ENCODE data around the gene UBE2QL1. TPM values are rescaled to one million over a fixed set of nuclear protein-coding genes. Genes with fewer than 3 reads are reported as not detected.

UBE2QL1 gene
- total RNA-seq, 2 donors from 2014 or later: 2.5 to 8.6 TPM

DNA sequence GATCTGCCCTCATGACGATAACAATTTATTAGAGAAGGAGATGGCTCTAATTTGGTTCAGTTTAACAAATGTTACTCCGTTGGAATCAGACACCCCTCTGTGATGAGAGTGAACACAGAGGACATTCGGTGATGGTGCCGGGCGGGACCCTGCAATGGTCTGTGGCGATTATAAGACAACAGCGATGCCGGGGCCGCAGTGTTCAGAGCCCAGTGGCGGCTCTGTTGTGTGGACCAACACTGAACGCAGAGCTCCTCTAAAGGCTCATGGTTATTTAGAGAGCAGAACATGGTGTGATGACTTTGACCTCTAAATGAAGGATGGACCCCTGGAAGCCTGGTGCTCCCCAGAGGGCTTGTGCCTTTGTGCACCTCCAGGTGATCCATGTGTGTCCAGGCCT is 21.2 kb downstream of the UBE2QL1 start:
- no peaks in the 10 kb centered on the region for H3K27me3 ChIP-seq (replicated peaks; ENCODE audit: insufficient read depth)
- no peak for DNase-seq (ENCODE audit: low spot score)
- H3K9me3 ChIP-seq: no peaks in the 10 kb centered on the region
- H3K4me3 ChIP-seq: no peak overlapping the region
- H3K36me3 ChIP-seq: no peaks in the 10 kb centered on the region
- intact Hi-C loops (cut with DNase I): no loop called here
- H3K27ac ChIP-seq: no peak overlapping the region
- WGBS: 92% methylated on average over 11 of the region's 11 CpGs
- TF ChIP-seq POLR2A (IDR thresholded peaks at IDR 0.05) (no peak), POLR2AphosphoS5 (IDR thresholded peaks at IDR 0.05) (no peak), CTCF (IDR thresholded peaks at IDR 0.05) (no peak)
- no peaks in the 10 kb centered on the region for H3K4me1 ChIP-seq (replicated peaks)

DNA sequence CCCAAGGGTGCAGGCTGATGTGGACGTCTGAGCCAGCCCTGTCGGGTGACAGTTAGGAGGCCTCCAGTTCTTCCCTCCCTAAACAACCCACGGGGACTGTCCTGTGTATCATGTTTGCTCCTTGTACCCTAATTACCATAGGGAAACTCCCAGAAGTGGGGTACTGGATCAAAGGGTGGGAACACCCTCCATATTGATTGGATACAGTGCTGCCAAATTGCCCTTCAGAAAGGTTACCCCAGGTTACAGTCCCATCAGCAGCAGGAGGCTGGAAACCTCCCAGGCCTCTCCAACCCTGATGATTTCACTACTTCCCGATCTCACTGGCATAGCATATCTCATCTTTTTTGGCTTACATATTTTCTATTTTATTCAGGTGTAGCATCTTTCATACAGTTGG is 22.0 kb downstream of the UBE2QL1 start:
- WGBS: 96% methylated on average over 4 of the region's 4 CpGs
- Histone ChIP-seq H3K4me1 (replicated peaks) (no peaks in the 10 kb centered on the region), H3K4me3 (no peak overlapping the region), H3K9me3 (no peaks in the 10 kb centered on the region), H3K27me3 (replicated peaks; ENCODE audit: insufficient read depth) (no peaks in the 10 kb centered on the region), H3K36me3 (no peaks in the 10 kb centered on the region), H3K27ac (no peak overlapping the region)
- no peak for DNase-seq (ENCODE audit: low spot score)
- TF ChIP-seq CTCF (IDR thresholded peaks at IDR 0.05) (no peak), POLR2AphosphoS5 (IDR thresholded peaks at IDR 0.05) (no peak), POLR2A (IDR thresholded peaks at IDR 0.05) (no peak)
- intact Hi-C loops (cut with DNase I): no loop called here

DNA sequence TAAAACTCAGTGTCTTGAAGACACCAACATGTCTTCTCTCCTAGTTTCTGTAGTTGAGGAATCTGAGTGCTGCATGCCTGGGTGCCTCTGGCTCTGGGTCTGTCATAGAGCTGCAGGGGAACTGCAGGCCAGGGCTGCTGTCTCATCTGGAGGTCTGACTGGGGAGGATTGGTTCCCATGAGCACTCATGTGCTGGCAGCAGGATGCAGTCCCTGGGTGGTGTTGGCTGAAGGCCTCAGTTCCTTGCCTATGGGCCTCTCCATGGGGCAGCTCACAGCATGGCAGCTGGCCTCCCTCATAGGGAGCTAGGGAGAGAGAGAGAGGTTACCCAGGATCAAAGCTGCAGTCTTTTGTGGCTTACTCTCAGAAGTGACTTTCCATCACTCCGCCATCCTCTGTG is 22.6 kb downstream of the UBE2QL1 start:
- Histone ChIP-seq H3K9me3 (no peaks in the 10 kb centered on the region), H3K4me3 (no peak overlapping the region), H3K36me3 (no peaks in the 10 kb centered on the region), H3K27ac (no peak overlapping the region), H3K4me1 (replicated peaks) (no peaks in the 10 kb centered on the region), H3K27me3 (replicated peaks; ENCODE audit: insufficient read depth) (no peaks in the 10 kb centered on the region)
- intact Hi-C loops (cut with DNase I): no loop called here
- no peak for DNase-seq (ENCODE audit: low spot score)
- TF ChIP-seq CTCF (IDR thresholded peaks at IDR 0.05): no peak
- TF ChIP-seq POLR2A (IDR thresholded peaks at IDR 0.05): no peak
- WGBS: 100% methylated on average over 1 of the region's 1 CpG

DNA sequence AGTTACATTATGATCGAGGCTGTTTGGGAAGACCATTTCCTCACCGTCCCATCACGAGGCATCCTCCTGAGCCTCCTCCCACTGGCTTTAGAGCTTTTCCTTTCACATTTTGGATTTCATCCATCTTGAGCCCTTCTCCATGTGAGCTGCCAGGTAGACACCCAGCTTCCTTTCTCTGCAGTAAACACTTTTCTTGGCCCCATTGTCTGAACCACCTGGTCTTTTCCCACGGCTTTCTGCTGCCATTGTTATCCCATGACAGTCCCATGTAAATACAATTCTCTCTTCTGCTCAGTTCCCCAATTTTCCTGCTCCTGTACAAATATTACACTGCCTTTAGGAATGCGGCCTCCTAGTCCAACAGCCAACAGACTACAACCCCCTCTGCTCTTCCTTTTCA is 24.1 kb downstream of the UBE2QL1 start:
- no peak overlapping the region for H3K27ac ChIP-seq
- TF ChIP-seq CTCF (IDR thresholded peaks at IDR 0.05): no peak
- TF ChIP-seq POLR2AphosphoS5 (IDR thresholded peaks at IDR 0.05): no peak
- no peak for TF ChIP-seq POLR2A (IDR thresholded peaks at IDR 0.05)
- H3K9me3 ChIP-seq: no peaks in the 10 kb centered on the region
- no peak for DNase-seq (ENCODE audit: low spot score)
- intact Hi-C loops (cut with DNase I): no loop called here
- H3K4me1 ChIP-seq (replicated peaks): no peaks in the 10 kb centered on the region
- 47% methylated on average over 5 of the region's 5 CpGs for whole genome bisulfite sequencing
- no peak overlapping the region for H3K4me3 ChIP-seq
- no peaks in the 10 kb centered on the region for H3K36me3 ChIP-seq
- H3K27me3 ChIP-seq (replicated peaks; ENCODE audit: insufficient read depth): no peaks in the 10 kb centered on the region

DNA sequence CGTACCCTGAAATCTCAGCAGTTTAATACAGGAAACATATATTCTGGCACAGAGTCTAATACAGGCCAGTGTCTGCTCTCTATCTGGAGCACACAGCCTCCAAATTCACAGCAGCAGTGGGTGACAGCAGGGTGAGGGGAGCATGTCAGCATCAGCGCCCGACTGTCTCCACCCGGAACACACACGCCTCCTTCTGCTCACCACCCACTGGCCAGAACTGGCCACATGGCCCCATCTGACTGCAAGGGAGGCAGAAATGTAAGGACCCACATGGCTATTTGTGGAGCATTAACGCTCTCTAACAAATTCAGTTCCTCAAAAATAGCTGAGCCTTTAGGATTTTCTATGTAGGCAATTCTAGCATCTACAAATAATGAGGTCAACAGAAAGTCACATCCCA is 24.6 kb downstream of the UBE2QL1 start:
- Histone ChIP-seq H3K36me3 (no peaks in the 10 kb centered on the region), H3K27me3 (replicated peaks; ENCODE audit: insufficient read depth) (no peaks in the 10 kb centered on the region), H3K4me1 (replicated peaks) (no peaks in the 10 kb centered on the region), H3K4me3 (no peak overlapping the region), H3K27ac (no peak overlapping the region), H3K9me3 (no peaks in the 10 kb centered on the region)
- 88% methylated on average over 6 of the region's 6 CpGs for WGBS
- DNase-seq (ENCODE audit: low spot score): no peak
- intact Hi-C loops (cut with DNase I): no loop called here
- TF ChIP-seq POLR2AphosphoS5 (IDR thresholded peaks at IDR 0.05) (no peak), POLR2A (IDR thresholded peaks at IDR 0.05) (no peak), CTCF (IDR thresholded peaks at IDR 0.05) (no peak)
